ENCODE measurements around the gene RSPH6A.
A peak's percentile ranks its signal among the peaks of the same experiment; 100 is the strongest.

RSPH6A gene

GRCh38 chr19:45814851-45815480 lies at the start of gene RSPH6A:
Gene RSPH6A (minus strand): TSS chr19:45815308. CDS start chr19:45815176, 132 bp downstream.
- Histone ChIP-seq H3K27me3 (ENCODE audit: control insufficient read depth, insufficient read depth, low read length) (no peaks in the 10 kb centered on the region), H3K4me1 (ENCODE audit: control insufficient read depth, insufficient read depth, low read length) (no peaks in the 10 kb centered on the region), H3K36me3 (ENCODE audit: control insufficient read depth, insufficient read depth, low read length) (no peaks in the 10 kb centered on the region), H3K9ac (ENCODE audit: low read length) (peak within 1 kb of the TSS; percentile 8), H3K4me3 (ENCODE audit: low read length) (no peak within 1 kb of the TSS), H3K9me3 (ENCODE audit: control insufficient read depth, low read length) (no peaks in the 10 kb centered on the region)

- no peaks in the 10 kb centered on the region for H3K9me3 ChIP-seq (ENCODE audit: control insufficient read depth, low read length)
- H3K36me3 ChIP-seq (ENCODE audit: control insufficient read depth, insufficient read depth, low read length), result no peaks in the 10 kb centered on the region
- peak overlapping the region; percentile 88 for H3K9ac ChIP-seq (ENCODE audit: low read length)
- H3K4me1 ChIP-seq (ENCODE audit: control insufficient read depth, insufficient read depth, low read length), result peaks cover 19% of the 10 kb centered on the region
- peak overlapping the region; percentile 75 for H3K4me3 ChIP-seq (ENCODE audit: low read length)
- H3K27me3 ChIP-seq (ENCODE audit: control insufficient read depth, insufficient read depth, low read length), result no peaks in the 10 kb centered on the region
Measured at GRCh38 chr19:45864629-45865082, 49.5 kb upstream of the RSPH6A start.

- H3K4me3 ChIP-seq (ENCODE audit: low read length), result peak within 1 kb of the TSS; percentile 75
- H3K9ac ChIP-seq (ENCODE audit: low read length), result peak within 1 kb of the TSS; percentile 88
- H3K36me3 ChIP-seq (ENCODE audit: control insufficient read depth, insufficient read depth, low read length), result no peaks in the 10 kb centered on the region
- H3K4me1 ChIP-seq (ENCODE audit: control insufficient read depth, insufficient read depth, low read length), result peaks cover 19% of the 10 kb centered on the region
- no peaks in the 10 kb centered on the region for H3K9me3 ChIP-seq (ENCODE audit: control insufficient read depth, low read length)
- H3K27me3 ChIP-seq (ENCODE audit: control insufficient read depth, insufficient read depth, low read length), result no peaks in the 10 kb centered on the region
Measured at GRCh38 chr19:45863840-45864628, 48.9 kb upstream of the RSPH6A start, which contains the start of gene FOXA3. Gene FOXA3 (plus strand): TSS chr19:45864326. CDS start chr19:45864457, 131 bp downstream.

GRCh38 chr19:45863335-45863839 lies 48.3 kb upstream of the RSPH6A start:
- no peaks in the 10 kb centered on the region for H3K9me3 ChIP-seq (ENCODE audit: control insufficient read depth, low read length)
- H3K27me3 ChIP-seq (ENCODE audit: control insufficient read depth, insufficient read depth, low read length), result no peaks in the 10 kb centered on the region
- H3K36me3 ChIP-seq (ENCODE audit: control insufficient read depth, insufficient read depth, low read length), result no peaks in the 10 kb centered on the region
- H3K4me1 ChIP-seq (ENCODE audit: control insufficient read depth, insufficient read depth, low read length), result peaks cover 19% of the 10 kb centered on the region
- peak overlapping the region; percentile 88 for H3K9ac ChIP-seq (ENCODE audit: low read length)
- H3K4me3 ChIP-seq (ENCODE audit: low read length), result peak overlapping the region; percentile 46

- H3K4me1 ChIP-seq (ENCODE audit: control insufficient read depth, insufficient read depth, low read length), result peaks cover 16% of the 10 kb centered on the region
- H3K27me3 ChIP-seq (ENCODE audit: control insufficient read depth, insufficient read depth, low read length), result no peaks in the 10 kb centered on the region
Measured at GRCh38 chr19:45862564-45863334, 47.6 kb upstream of the RSPH6A start, which contains the start of gene SYMPK. Gene SYMPK (minus strand): TSS chr19:45863147. CDS start chr19:45854495, 8,652 bp downstream.

GRCh38 chr19:45862271-45862563 lies 47.1 kb upstream of the RSPH6A start:
- H3K27me3 ChIP-seq (ENCODE audit: control insufficient read depth, insufficient read depth, low read length), result no peaks in the 10 kb centered on the region
- peak overlapping the region; percentile 38 for H3K4me3 ChIP-seq (ENCODE audit: low read length)
- H3K36me3 ChIP-seq (ENCODE audit: control insufficient read depth, insufficient read depth, low read length), result no peaks in the 10 kb centered on the region
- H3K9ac ChIP-seq (ENCODE audit: low read length), result peak overlapping the region; percentile 75
- H3K4me1 ChIP-seq (ENCODE audit: control insufficient read depth, insufficient read depth, low read length), result peaks cover 14% of the 10 kb centered on the region
- H3K9me3 ChIP-seq (ENCODE audit: control insufficient read depth, low read length), result no peaks in the 10 kb centered on the region

More at GRCh38 chr19:45862564-45863334, 47.6 kb upstream of the RSPH6A start, which contains the start of gene SYMPK:
- peak within 1 kb of the TSS; percentile 88 for H3K9ac ChIP-seq (ENCODE audit: low read length)
- peak within 1 kb of the TSS; percentile 46 for H3K4me3 ChIP-seq (ENCODE audit: low read length)
- no peaks in the 10 kb centered on the region for H3K9me3 ChIP-seq (ENCODE audit: control insufficient read depth, low read length)
- no peaks in the 10 kb centered on the region for H3K36me3 ChIP-seq (ENCODE audit: control insufficient read depth, insufficient read depth, low read length)

- H3K27me3 ChIP-seq (ENCODE audit: control insufficient read depth, insufficient read depth, low read length), result no peaks in the 10 kb centered on the region
- H3K9ac ChIP-seq (ENCODE audit: low read length), result no peak overlapping the region
- H3K9me3 ChIP-seq (ENCODE audit: control insufficient read depth, low read length), result no peaks in the 10 kb centered on the region
- no peak overlapping the region for H3K4me3 ChIP-seq (ENCODE audit: low read length)
- H3K36me3 ChIP-seq (ENCODE audit: control insufficient read depth, insufficient read depth, low read length), result no peaks in the 10 kb centered on the region
- H3K4me1 ChIP-seq (ENCODE audit: control insufficient read depth, insufficient read depth, low read length), result peaks cover 14% of the 10 kb centered on the region
Measured at GRCh38 chr19:45860359-45861259, 45.5 kb upstream of the RSPH6A start.

GRCh38 chr19:45854167-45854778 lies 39.2 kb upstream of the RSPH6A start:
- Histone ChIP-seq H3K36me3 (ENCODE audit: control insufficient read depth, insufficient read depth, low read length) (peaks cover 4% of the 10 kb centered on the region), H3K4me3 (ENCODE audit: low read length) (no peak overlapping the region), H3K9me3 (ENCODE audit: control insufficient read depth, low read length) (no peaks in the 10 kb centered on the region), H3K9ac (ENCODE audit: low read length) (no peak overlapping the region), H3K27me3 (ENCODE audit: control insufficient read depth, insufficient read depth, low read length) (no peaks in the 10 kb centered on the region), H3K4me1 (ENCODE audit: control insufficient read depth, insufficient read depth, low read length) (no peaks in the 10 kb centered on the region)

- Histone ChIP-seq H3K36me3 (ENCODE audit: control insufficient read depth, insufficient read depth, low read length) (peaks cover 11% of the 10 kb centered on the region), H3K27me3 (ENCODE audit: control insufficient read depth, insufficient read depth, low read length) (no peaks in the 10 kb centered on the region), H3K4me3 (ENCODE audit: low read length) (no peak overlapping the region), H3K9ac (ENCODE audit: low read length) (no peak overlapping the region), H3K9me3 (ENCODE audit: control insufficient read depth, low read length) (no peaks in the 10 kb centered on the region), H3K4me1 (ENCODE audit: control insufficient read depth, insufficient read depth, low read length) (no peaks in the 10 kb centered on the region)
Measured at GRCh38 chr19:45852983-45853382, 37.9 kb upstream of the RSPH6A start.

GRCh38 chr19:45852145-45852750 lies 37.1 kb upstream of the RSPH6A start:
- Histone ChIP-seq H3K4me1 (ENCODE audit: control insufficient read depth, insufficient read depth, low read length) (no peaks in the 10 kb centered on the region), H3K9me3 (ENCODE audit: control insufficient read depth, low read length) (no peaks in the 10 kb centered on the region), H3K36me3 (ENCODE audit: control insufficient read depth, insufficient read depth, low read length) (peaks cover 16% of the 10 kb centered on the region), H3K27me3 (ENCODE audit: control insufficient read depth, insufficient read depth, low read length) (no peaks in the 10 kb centered on the region), H3K4me3 (ENCODE audit: low read length) (no peak overlapping the region), H3K9ac (ENCODE audit: low read length) (no peak overlapping the region)
